Measurements from ENCODE around the gene ZMYND11. TPM values are rescaled to one million over a fixed set of nuclear protein-coding genes. Genes with fewer than 3 reads are reported as not detected.

Gene ZMYND11
- total and polyA plus RNA-seq, 7 donors = 21.5 to 138 (median 112) TPM

GRCh38 chr10:244227-244626 lies 109.0 kb downstream of the ZMYND11 start:
- intact Hi-C loops (cut with DNase I) = no loop called here
- TF ChIP-seq EP300 (IDR thresholded peaks at IDR 0.05) (no peak), POLR2AphosphoS5 (IDR thresholded peaks at IDR 0.05) (no peak), CTCF (IDR thresholded peaks at IDR 0.05) (no peak), POLR2A (IDR thresholded peaks at IDR 0.05) (no peak)
- H3K27ac ChIP-seq = no peak overlapping the region
- H3K4me1 ChIP-seq = peaks cover 0 to 17% (median 9%) of the 10 kb centered on the region in 4 donors
- no peak overlapping the region for H3K4me3 ChIP-seq
- H3K36me3 ChIP-seq = peaks cover 17 to 77% (median 36%) of the 10 kb centered on the region in 4 donors
- WGBS, 2 donors = 90 to 94% methylated on average over 7 of the region's 7 CpGs
- no peaks in the 10 kb centered on the region for H3K27me3 ChIP-seq
- no peaks in the 10 kb centered on the region for H3K9me3 ChIP-seq
- no peak for DNase-seq

GRCh38 chr10:246431-246830 lies 111.2 kb downstream of the ZMYND11 start:
- Histone ChIP-seq H3K4me3 (no peak overlapping the region), H3K4me1 (peaks cover 0 to 8% (median 3%) of the 10 kb centered on the region in 4 donors), H3K36me3 (peaks cover 17 to 86% (median 35%) of the 10 kb centered on the region in 4 donors), H3K27me3 (no peaks in the 10 kb centered on the region), H3K9me3 (no peaks in the 10 kb centered on the region), H3K27ac (no peak overlapping the region)
- WGBS, 2 donors = 91 to 94% methylated on average over 9 of the region's 9 CpGs
- intact Hi-C loops (cut with DNase I) = no loop called here
- TF ChIP-seq POLR2A (IDR thresholded peaks at IDR 0.05) = no peak
- no peak for TF ChIP-seq EP300 (IDR thresholded peaks at IDR 0.05)
- TF ChIP-seq POLR2AphosphoS5 (IDR thresholded peaks at IDR 0.05) = no peak
- no peak for TF ChIP-seq CTCF (IDR thresholded peaks at IDR 0.05)
- no peak for DNase-seq

- WGBS, 2 donors = 94 to 96% methylated on average over 4 of the region's 4 CpGs
- TF ChIP-seq POLR2AphosphoS5 (IDR thresholded peaks at IDR 0.05) = no peak
- no peak for TF ChIP-seq EP300 (IDR thresholded peaks at IDR 0.05)
- TF ChIP-seq POLR2A (IDR thresholded peaks at IDR 0.05) = no peak
- no peak for TF ChIP-seq CTCF (IDR thresholded peaks at IDR 0.05)
- H3K36me3 ChIP-seq = peaks cover 19 to 94% (median 39%) of the 10 kb centered on the region in 4 donors
Measured at GRCh38 chr10:247480-247879, 112.2 kb downstream of the ZMYND11 start.

GRCh38 chr10:248307-248706 lies 113.1 kb downstream of the ZMYND11 start:
- intact Hi-C loops (cut with DNase I) = no loop called here
- TF ChIP-seq POLR2A (IDR thresholded peaks at IDR 0.05) (no peak), CTCF (IDR thresholded peaks at IDR 0.05) (no peak), POLR2AphosphoS5 (IDR thresholded peaks at IDR 0.05) (no peak), EP300 (IDR thresholded peaks at IDR 0.05) (no peak)
- H3K4me1 ChIP-seq = no peaks in the 10 kb centered on the region
- H3K9me3 ChIP-seq = no peaks in the 10 kb centered on the region
- no peaks in the 10 kb centered on the region for H3K27me3 ChIP-seq
- H3K36me3 ChIP-seq = peaks cover 15 to 94% (median 39%) of the 10 kb centered on the region in 4 donors
- 96 to 97% methylated on average over 15 of the region's 15 CpGs for WGBS, 2 donors
- DNase-seq = no peak
- H3K4me3 ChIP-seq = no peak overlapping the region
- no peak overlapping the region for H3K27ac ChIP-seq

More at GRCh38 chr10:247480-247879, 112.2 kb downstream of the ZMYND11 start:
- Histone ChIP-seq H3K27me3 (no peaks in the 10 kb centered on the region), H3K4me3 (no peak overlapping the region), H3K4me1 (no peaks in the 10 kb centered on the region), H3K27ac (no peak overlapping the region), H3K9me3 (no peaks in the 10 kb centered on the region)
- intact Hi-C loops (cut with DNase I) = no loop called here
- DNase-seq = no peak

GRCh38 chr10:251982-252582 lies 116.8 kb downstream of the ZMYND11 start:
- intact Hi-C loops (cut with DNase I) = no loop called here
- Histone ChIP-seq H3K4me3 (no peak overlapping the region), H3K36me3 (peaks cover 15 to 87% (median 37%) of the 10 kb centered on the region in 4 donors), H3K9me3 (no peaks in the 10 kb centered on the region), H3K4me1 (no peaks in the 10 kb centered on the region), H3K27me3 (no peaks in the 10 kb centered on the region), H3K27ac (no peak overlapping the region)
- TF ChIP-seq CTCF (IDR thresholded peaks at IDR 0.05) (no peak), POLR2AphosphoS5 (IDR thresholded peaks at IDR 0.05) (no peak), EP300 (IDR thresholded peaks at IDR 0.05) (no peak), POLR2A (IDR thresholded peaks at IDR 0.05) (no peak)
- DNase-seq = no peak
- 96 to 97% methylated on average over 13 of the region's 13 CpGs for WGBS, 2 donors

Measured in sigmoid colon (tissue), 7 donors.